Activated T-cell treated with anti-CD3 and anti-CD28 coated beads for 4 hours (primary cell): ENCODE data around the gene PMVK.

Experiments used
- DNase-seq: peaks from one replicate; pipeline ENCODE4 v3.0.0-alpha.2; 2020

PMVK gene

DNA sequence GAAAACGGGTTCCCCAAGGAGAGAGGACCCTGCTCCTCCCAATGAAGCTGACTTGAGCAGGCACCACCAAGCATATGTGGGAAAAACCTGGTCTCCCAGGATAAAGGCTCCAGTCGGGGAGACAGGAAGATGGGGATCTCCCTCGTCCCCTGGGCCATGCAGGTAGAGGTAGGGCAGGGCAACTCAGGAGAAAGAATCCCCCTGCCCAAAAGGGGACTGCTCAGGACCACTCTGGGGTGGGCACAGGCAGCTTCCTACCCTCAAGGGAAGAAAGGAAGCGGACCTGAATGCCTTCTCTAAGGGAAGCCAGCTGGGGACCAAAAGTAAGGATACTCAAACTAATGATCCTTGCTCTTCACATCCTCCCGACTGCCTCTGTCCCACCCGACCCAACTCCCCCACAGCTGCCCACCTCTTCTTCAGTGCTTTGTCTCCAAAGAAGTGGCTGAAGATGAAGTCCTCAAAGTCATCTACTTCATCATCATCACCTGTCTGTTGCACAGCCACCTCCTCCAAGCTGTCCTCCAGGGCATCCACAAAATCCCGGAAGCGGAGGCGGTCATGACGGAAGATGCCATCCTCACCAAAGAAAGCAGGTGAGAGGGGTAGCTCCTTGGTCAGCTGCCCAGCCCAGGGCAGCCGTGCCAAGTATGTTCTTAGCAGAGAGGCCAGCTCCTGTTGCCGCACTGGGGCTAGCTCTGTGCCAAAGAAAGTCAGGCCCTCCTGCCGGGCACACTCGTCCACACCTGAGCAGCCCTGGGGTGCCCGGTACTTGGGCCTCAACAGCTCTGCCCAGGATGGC is 8.8 kb upstream of the PMVK start:
- DNase-seq, result no peak

GRCh38 chr1:154944401-154945159 is 8.1 kb upstream of the PMVK start:
- no peak for DNase-seq

DNA sequence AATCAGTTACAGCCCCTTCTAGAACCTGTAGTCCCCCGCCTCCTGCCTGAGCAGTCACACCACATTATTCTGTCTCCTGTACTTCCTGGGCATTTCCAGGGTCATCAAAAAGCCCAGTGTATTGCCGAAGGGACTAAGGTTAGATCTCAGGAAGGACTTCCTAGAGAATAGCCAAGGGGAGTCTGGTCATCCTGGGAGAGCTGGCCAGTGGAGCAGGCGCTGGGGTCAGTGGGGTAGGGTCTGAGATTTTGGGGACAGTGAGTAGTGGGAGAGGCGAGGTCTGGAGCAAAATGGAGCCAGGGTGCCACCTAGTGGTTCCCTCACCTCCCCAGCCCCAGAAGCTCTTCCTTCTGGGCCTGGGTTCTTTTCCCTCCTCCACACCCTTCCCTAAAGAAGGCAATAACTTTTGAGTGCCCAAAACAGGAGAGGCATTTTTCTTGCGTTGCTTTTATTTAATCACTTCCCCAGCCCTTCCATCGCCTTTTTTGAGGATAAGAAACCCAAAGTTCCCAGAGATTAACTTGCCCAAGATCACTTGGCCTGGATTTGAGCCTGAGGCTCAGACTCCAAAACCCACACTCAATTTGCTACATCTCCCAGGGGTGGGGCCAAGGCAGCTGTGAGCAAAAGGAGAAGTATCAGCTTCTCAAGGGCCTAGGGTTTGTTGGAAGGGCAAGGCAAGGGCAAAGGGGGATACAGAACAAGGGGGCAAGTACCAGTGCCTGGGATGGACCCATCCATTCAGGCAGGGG is 7.3 kb upstream of the PMVK start:
- DNase-seq, result no peak

GRCh38 chr1:154941333-154942013 is 5.0 kb upstream of the PMVK start:
- no peak for DNase-seq

DNA sequence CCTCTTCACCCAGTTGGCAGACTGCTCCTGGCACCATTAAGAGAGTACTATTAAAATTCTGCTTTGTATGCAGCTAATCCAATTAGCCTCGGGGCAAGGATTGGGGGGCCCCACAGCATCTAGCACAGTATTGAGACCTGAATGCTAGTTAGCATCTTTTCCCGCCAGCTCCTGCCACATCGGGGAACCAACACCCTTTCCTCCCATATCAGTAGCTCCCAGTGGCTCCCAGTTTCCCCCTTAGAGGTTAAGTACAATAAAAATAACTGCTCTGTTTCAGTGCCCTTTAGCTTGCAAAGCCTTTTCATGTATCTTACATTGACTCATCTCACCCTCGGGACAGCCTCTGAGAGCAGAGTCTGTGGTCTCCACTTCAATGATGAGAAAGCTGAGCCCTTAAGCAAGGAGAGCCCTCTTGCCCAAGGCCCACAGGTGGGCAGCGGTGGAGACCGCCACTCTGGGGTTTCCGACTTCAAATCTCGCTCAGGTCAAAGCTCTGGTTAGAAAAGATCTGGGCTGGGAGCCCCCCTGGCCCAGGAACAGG is 4.2 kb upstream of the PMVK start:
- DNase-seq, result no peak

DNA sequence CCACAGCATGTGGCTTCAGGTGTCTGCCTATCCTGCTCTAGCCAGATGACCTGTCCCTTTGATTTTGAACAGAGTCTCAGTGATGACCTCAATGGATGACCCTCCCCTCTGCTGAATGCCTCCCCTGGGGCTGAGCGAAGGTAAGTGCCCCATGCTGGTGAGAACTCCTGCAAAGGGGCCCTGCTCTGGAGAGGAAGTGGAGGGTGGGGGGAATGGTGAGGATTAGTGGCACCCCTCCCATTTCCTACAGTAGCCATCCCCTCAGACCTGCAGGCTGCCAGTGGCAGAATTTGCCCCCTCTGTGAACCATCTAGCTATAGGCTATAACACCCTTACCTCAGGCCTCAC is 3.7 kb upstream of the PMVK start:
- no peak for DNase-seq

DNA sequence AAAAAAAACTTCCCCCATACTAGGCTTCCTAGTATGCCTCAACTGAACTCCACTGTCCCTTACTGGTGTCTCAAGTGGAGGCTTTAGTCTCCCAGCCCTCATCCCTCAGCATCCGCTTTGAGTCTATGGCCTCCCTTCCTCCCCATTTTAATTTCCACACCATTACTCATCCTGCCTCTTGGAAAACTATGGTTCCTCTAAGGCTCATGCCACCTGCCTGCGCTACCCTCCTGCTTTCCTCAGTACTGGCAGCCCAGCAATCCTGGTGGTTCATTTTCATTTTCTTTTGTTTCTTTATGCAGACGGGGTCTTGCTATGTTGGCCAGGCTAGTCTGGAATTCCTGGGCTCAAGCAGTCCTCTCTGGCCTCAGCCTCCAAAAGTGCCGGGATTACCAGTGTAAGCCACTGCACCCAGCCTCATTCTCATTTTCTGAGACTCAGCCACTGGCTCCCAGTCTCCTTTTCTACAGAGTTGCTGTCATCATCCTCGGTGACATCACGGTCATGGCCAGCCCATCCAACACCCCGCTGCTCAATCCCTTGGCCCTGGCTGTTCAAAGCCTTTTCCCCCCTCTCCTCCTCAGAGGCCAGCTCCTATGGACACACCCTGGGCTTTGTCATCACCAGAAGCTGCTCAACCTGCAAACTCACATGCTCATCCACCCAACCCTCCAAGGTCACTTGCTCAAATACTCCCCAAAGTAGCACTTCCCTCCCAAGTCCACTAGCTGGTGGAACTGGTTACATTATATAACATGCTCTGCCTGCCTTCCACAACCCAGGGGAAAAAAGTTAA is 2.3 kb upstream of the PMVK start:
- DNase-seq, result no peak

DNA sequence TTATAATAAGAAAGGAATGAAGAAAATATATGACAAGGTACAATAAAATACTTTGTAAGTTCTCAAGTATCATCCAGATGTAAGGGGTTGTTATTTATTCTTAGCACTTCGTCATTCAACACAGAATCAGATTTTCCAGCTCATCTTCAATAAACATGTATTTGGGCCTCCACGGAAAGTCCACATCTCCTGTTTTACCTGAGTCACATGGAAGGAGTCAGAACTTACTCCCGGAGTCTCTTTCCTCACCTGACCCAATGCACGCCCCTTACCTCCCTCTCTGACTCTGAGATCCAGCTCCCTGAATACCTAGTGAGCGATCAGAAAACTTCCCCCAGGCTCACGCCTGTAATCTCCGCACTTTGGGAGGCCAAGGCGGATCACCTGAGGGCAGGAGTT is 1.5 kb upstream of the PMVK start:
- DNase-seq, result no peak

GRCh38 chr1:154937085-154937987 is 817 bp upstream of the PMVK start:
- peak; percentile 83 for DNase-seq

GRCh38 chr1:154935749-154936554 is 567 bp downstream of the PMVK start:
- no peak for DNase-seq

DNA sequence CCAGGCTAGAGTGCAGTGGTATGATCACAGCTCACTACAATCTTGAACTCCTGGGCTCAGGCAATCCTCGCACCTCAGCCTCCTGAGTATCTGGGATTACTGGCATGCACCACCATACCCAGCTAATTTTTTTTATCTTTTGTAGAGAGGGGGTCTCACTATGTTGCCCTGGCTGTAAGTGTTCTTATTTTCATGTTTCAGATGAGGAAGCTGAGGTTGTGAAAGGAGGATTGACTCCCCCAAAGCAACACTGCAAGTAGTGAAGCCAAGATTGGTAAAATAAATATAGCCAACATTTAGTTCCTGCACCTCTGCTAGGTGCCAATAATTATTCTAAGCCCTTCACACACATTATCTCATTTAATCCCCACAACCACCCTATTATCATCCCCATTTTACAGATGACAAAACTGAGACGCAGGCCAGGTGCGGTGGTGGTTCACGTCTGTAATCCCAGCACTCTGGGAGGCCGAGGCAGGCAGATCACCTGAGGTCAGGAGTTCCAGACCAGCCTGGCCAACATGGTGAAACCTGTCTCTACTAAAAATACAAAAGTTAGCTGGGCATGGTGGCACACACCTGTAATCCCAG is 2.1 kb downstream of the PMVK start:
- no peak for DNase-seq

DNA sequence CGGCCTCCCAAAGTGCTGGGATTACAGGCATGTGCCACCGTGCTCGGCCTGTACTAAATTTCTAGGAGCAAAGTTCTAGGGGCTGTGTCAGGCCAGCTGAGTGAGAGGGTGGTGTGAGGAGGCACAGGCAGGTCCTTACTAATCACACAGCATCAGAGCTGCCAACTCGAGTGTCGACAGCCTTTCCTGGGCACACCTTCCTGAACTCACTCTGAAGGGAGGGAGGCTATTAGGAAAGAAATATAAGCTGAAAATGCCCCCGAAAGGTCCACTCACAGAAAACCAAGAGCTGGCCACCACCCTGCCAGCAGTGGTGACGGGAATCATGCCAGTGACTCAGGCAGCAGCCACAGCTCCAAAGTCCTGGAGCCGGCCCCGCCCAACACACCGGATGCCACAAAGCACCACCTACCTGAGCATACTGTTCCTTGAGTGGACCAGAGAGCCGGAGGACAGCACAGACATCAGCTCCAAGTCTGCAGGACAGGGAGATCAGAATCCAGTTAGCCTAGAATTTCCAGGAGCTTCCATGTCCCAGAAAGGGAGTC is 4.5 kb downstream of the PMVK start:
- no peak for DNase-seq

DNA sequence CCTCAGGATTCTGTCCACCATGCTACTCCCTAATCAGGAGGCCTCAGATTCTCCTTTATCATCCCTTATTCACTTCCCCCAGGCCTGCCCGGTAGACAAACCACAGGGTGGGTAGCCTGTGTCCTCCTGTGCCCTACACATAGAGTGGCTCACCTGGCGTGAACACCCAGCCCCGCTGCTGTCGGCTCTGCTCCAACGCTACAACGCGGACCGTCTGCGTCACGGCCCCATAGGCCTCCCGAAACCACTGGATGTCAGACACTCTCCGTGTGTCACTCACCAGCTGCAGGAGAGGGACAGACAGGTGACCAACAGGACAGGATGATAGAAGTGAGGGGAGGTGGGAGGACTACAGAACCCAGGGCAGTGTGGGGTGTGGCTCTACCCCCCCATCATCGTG is 10.3 kb downstream of the PMVK start:
- DNase-seq, result no peak

- DNase-seq, result no peak
Measured at GRCh38 chr1:154925335-154926170, 11.0 kb downstream of the PMVK start.

DNA sequence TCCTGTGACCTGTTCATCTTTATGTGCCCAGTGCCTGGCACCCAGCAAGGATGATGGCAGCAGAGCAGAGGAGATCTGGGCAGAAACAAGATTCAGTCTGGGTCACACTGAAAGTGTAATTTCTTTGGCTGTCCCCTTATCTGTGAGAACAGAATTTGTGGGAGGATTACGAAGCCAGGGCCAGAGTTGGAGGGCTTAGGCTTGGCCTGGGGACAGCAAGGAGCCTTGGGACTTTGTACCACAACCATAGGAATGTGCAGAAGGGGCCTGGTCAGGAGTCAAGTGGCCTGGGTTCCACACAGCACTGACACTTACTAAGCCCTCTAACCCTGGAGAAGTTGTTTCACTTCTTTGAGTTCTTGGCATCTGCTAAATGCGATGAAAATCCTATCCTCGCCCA is 12.8 kb downstream of the PMVK start:
- no peak for DNase-seq

- DNase-seq, result no peak
Measured at GRCh38 chr1:154913273-154913672, 23.2 kb downstream of the PMVK start.

DNA sequence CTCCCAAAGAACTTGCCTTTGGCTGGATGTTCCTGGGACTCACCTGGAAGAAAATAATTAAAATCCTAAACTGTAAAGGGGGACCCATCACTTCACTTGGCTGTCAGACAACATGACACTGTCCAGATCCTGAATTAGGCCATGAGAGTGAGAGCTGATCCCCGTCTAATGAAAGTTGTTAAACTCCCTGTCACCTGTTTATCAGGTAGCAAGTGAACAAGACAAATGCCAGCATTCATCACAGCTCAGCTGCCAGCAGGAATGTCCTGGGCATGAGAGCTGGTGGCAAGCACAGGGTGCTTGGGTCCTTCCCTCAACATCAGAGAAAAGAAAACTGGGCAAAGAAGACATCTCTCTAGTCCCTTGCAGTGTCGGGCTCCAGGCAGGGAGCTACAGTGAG is 23.8 kb downstream of the PMVK start:
- DNase-seq, result no peak
